CD14-positive monocyte (primary cell): ENCODE measurements around the gene ESCO1. TPM values are rescaled to one million over a fixed set of nuclear protein-coding genes. Genes with fewer than 3 reads are reported as not detected.

Source experiments
- DNase-seq, 3 donors: peaks; one replicate each; pipeline ENCODE4 v3.0.0-alpha.2; 2011 to 2022
- H2AFZ ChIP-seq: 2 replicates; pipeline ENCODE4 v1.6.0; 2012; ENCODE audit warnings: mild to moderate bottlenecking, low read depth, low read length, inconsistent platforms; ENCODE audit not compliant: insufficient read depth, poor library complexity, severe bottlenecking
- H3K27ac ChIP-seq, 2 donors: 1 replicate in 1 of 2; 2 replicates in 1 of 2; pipeline ENCODE4 v1.5.1; 2012 to 2013; ENCODE audit warnings: low read length in 2 of 2, control low read depth in 1 of 2, inconsistent platforms in 1 of 2, low read depth in 1 of 2, mild to moderate bottlenecking in 1 of 2
- H3K27me3 ChIP-seq, 2 donors: one replicate each; pipeline versions ENCODE4 v1.6.0 to v1.6.1; 2011 to 2013; ENCODE audit warnings: low read length in 2 of 2; ENCODE audit not compliant: control insufficient read depth in 2 of 2, insufficient read depth in 2 of 2
- H3K36me3 ChIP-seq, 2 donors: replicated peaks in 1 of 2; 1 replicate in 1 of 2; 2 replicates in 1 of 2; pipeline versions ENCODE4 v1.5.1 to v1.6.1; 2012 to 2013; ENCODE audit warnings: low read length in 2 of 2, control low read depth in 1 of 2, inconsistent platforms in 1 of 2, mild to moderate bottlenecking in 1 of 2; ENCODE audit not compliant: insufficient read depth in 2 of 2, control insufficient read depth in 1 of 2
- H3K4me1 ChIP-seq, 2 donors: 1 replicate in 1 of 2; 2 replicates in 1 of 2; pipeline versions ENCODE4 v1.5.1 to v1.6.1; 2012 to 2013; ENCODE audit warnings: low read length in 2 of 2, control low read depth in 1 of 2, inconsistent platforms in 1 of 2, mild to moderate bottlenecking in 1 of 2, moderate library complexity in 1 of 2; ENCODE audit not compliant: insufficient read depth in 2 of 2, control insufficient read depth in 1 of 2
- H3K4me2 ChIP-seq: replicated peaks from 2 replicates; pipeline ENCODE3; 2012; ENCODE audit warnings: low read length, moderate library complexity, mild to moderate bottlenecking; ENCODE audit not compliant: poor library complexity, severe bottlenecking; ENCODE audit errors: extremely low read depth
- H3K4me3 ChIP-seq, 3 experiments: fragments of 200-600 bp in 1 of 3; sonication (generic) in 1 of 3; replicated peaks in 1 of 3; 1 replicate in 2 of 3; 2 replicates in 1 of 3; pipeline ENCODE4 v1.5.1; 2011 to 2013; ENCODE audit warnings: low read length in 3 of 3, mild to moderate bottlenecking in 3 of 3, control low read depth in 2 of 3, low read depth in 2 of 3, inconsistent platforms in 1 of 3, moderate library complexity in 1 of 3
- H3K79me2 ChIP-seq: 2 replicates; pipeline ENCODE4 v1.6.0; 2012; ENCODE audit warnings: mild to moderate bottlenecking, control low read depth, inconsistent platforms, low read length, moderate library complexity; ENCODE audit not compliant: insufficient read depth
- H3K9ac ChIP-seq: 2 replicates; pipeline ENCODE4 v1.6.0; 2017; ENCODE audit warnings: low read length, mild to moderate bottlenecking; ENCODE audit not compliant: insufficient read depth, poor library complexity, severe bottlenecking
- H3K9me3 ChIP-seq, 2 donors: replicated peaks in 1 of 2; 1 replicate in 1 of 2; 2 replicates in 1 of 2; pipeline versions ENCODE4 v1.5.1 to v1.6.1; 2012 to 2013; ENCODE audit warnings: low read length in 2 of 2, control low read depth in 1 of 2; ENCODE audit not compliant: control insufficient read depth in 1 of 2, insufficient read depth in 1 of 2
- H4K20me1 ChIP-seq: 2 replicates; pipeline ENCODE4 v1.6.0; 2012; ENCODE audit warnings: mild to moderate bottlenecking, low read length, control low read depth, moderate library complexity; ENCODE audit not compliant: insufficient read depth
- H3K27ac Mint-ChIP-seq, 7 donors: one replicate each; pipeline ENCODE4 v1.8.0; 2020; ENCODE audit warnings: mild to moderate bottlenecking in 7 of 7, mixed read lengths in 7 of 7, moderate library complexity in 6 of 7, inconsistent platforms in 2 of 7
- H3K27me3 Mint-ChIP-seq, 3 donors: one replicate each; pipeline ENCODE4 v1.8.0; 2021 to 2022; ENCODE audit warnings: low read depth in 3 of 3, mild to moderate bottlenecking in 3 of 3, mixed read lengths in 3 of 3, moderate library complexity in 3 of 3, inconsistent platforms in 1 of 3
- H3K36me3 Mint-ChIP-seq, 2 donors: one replicate each; pipeline ENCODE4 v1.8.0; 2020; ENCODE audit warnings: mixed read lengths in 2 of 2, inconsistent platforms in 1 of 2, mild to moderate bottlenecking in 1 of 2
- H3K4me1 Mint-ChIP-seq: one replicate; pipeline ENCODE4 v1.8.0; 2020; ENCODE audit warnings: mild to moderate bottlenecking, mixed read lengths
- H3K4me3 Mint-ChIP-seq, 2 donors: one replicate each; pipeline ENCODE4 v1.8.0; 2020; ENCODE audit warnings: mild to moderate bottlenecking in 2 of 2, mixed read lengths in 2 of 2, moderate library complexity in 1 of 2
- H3K9me3 Mint-ChIP-seq, 7 donors: one replicate each; pipeline ENCODE4 v1.8.0; 2020 to 2022; ENCODE audit warnings: mixed read lengths in 7 of 7, mild to moderate bottlenecking in 6 of 7, moderate library complexity in 6 of 7, inconsistent platforms in 2 of 7
- WGBS: methylation state at CpG from one replicate; pipeline ENCODE4 v1.1.5; 2013; ENCODE audit warnings: missing lambda C conversion rate; ENCODE audit not compliant: insufficient coverage; 5-methylcytosine and 5-hydroxymethylcytosine counted together
- intact Hi-C, 2 donors: fragments of 100-400 bp; cut with micrococcal nuclease; formaldehyde crosslinking; loops; one replicate each; pipeline versions ENCODE4 v1.15.0 to v1.15.1; 2023
- polyA plus RNA-seq, 3 donors: library from polyadenylated mRNA; depleted of rRNA in 1 of 3; unstranded in 2 of 3; stranded (reverse) in 1 of 3; fragments of 300-500 nt in 2 of 3; fragments of >200 nt in 1 of 3; fragmentation: Illumina TruSeq in 2 of 3; gene quantifications; 1 replicate in 2 of 3; 2 replicates in 1 of 3; pipeline ENCODE4 v1.2.3, GENCODE V29; 2012 to 2021
- TF ChIP-seq, protein P1 (sequence below): fragments of 200-600 bp; IDR thresholded peaks from one replicate; pipeline ENCODE4 v1.8.0; 2022; ENCODE audit warnings: antibody characterized with exemption, mild to moderate bottlenecking

ESCO1 gene
- polyA plus RNA-seq, 3 donors, result 1.3 to 6.1 (median 2.5) TPM

GRCh38 chr18:21526463-21526862 lies 74.0 kb downstream of the ESCO1 start:
- Mint-ChIP-seq H3K4me3 (no peak overlapping the region), H3K27me3 (no peaks in the 10 kb centered on the region), H3K36me3 (peaks cover 52 to 72% of the 10 kb centered on the region in 2 donors), H3K9me3 (no peaks in the 10 kb centered on the region), H3K27ac (peak overlapping the region in 1 of 7 donors; percentile 53), H3K4me1 (no peaks in the 10 kb centered on the region)
- intact Hi-C loops, result no loop called here
- no peak overlapping the region for H2AFZ ChIP-seq
- H3K27ac ChIP-seq, result no peak overlapping the region
- TF ChIP-seq, protein P1, sequence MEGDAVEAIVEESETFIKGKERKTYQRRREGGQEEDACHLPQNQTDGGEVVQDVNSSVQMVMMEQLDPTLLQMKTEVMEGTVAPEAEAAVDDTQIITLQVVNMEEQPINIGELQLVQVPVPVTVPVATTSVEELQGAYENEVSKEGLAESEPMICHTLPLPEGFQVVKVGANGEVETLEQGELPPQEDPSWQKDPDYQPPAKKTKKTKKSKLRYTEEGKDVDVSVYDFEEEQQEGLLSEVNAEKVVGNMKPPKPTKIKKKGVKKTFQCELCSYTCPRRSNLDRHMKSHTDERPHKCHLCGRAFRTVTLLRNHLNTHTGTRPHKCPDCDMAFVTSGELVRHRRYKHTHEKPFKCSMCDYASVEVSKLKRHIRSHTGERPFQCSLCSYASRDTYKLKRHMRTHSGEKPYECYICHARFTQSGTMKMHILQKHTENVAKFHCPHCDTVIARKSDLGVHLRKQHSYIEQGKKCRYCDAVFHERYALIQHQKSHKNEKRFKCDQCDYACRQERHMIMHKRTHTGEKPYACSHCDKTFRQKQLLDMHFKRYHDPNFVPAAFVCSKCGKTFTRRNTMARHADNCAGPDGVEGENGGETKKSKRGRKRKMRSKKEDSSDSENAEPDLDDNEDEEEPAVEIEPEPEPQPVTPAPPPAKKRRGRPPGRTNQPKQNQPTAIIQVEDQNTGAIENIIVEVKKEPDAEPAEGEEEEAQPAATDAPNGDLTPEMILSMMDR, result no peak
- peaks cover 58 to 89% of the 10 kb centered on the region in 2 donors for H3K36me3 ChIP-seq
- no peak for DNase-seq
- H4K20me1 ChIP-seq, result no peaks in the 10 kb centered on the region
- WGBS, result 80% methylated on average over 1 of the region's 2 CpGs
- no peaks in the 10 kb centered on the region for H3K4me1 ChIP-seq
- no peak overlapping the region for H3K4me3 ChIP-seq
- no peak overlapping the region for H3K9ac ChIP-seq
- H3K79me2 ChIP-seq, result no peaks in the 10 kb centered on the region
- no peak overlapping the region for H3K4me2 ChIP-seq
- no peaks in the 10 kb centered on the region for H3K9me3 ChIP-seq
- no peaks in the 10 kb centered on the region for H3K27me3 ChIP-seq

DNA sequence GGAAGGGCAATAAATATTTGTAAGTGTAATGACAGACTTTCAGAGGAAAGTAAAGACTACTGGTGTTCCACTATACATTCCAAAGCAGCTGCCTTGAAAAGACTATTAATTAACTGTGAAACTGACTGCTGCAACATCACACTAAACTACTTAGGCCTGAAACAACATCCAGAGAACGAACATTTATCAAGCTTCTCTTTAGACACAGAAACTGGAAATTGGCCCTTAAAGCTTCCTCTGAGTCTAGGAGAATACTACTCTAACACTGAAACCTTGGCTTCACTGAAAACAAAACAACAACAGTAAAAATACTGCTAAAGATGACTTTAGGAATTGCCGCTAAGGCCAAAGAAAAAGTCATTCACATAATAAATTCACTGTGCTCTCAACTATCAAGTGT lies 74.6 kb downstream of the ESCO1 start:
- no peaks in the 10 kb centered on the region for H3K9me3 Mint-ChIP-seq
- Histone ChIP-seq H4K20me1 (no peaks in the 10 kb centered on the region), H3K27ac (no peak overlapping the region), H3K36me3 (peaks cover 53 to 83% of the 10 kb centered on the region in 2 donors), H3K27me3 (no peaks in the 10 kb centered on the region), H3K4me1 (no peaks in the 10 kb centered on the region), H3K9me3 (no peaks in the 10 kb centered on the region), H3K4me3 (no peak overlapping the region), H3K79me2 (no peaks in the 10 kb centered on the region), H3K4me2 (no peak overlapping the region), H2AFZ (no peak overlapping the region), H3K9ac (no peak overlapping the region)
- H3K4me3 Mint-ChIP-seq, result no peak overlapping the region
- no peak for DNase-seq
- H3K4me1 Mint-ChIP-seq, result no peaks in the 10 kb centered on the region
- peaks cover 49 to 72% of the 10 kb centered on the region in 2 donors for H3K36me3 Mint-ChIP-seq
- WGBS, result no CpG with 5 or more reads among the region's 2 CpGs
- TF ChIP-seq, protein P1, result no peak
- H3K27ac Mint-ChIP-seq, result no peak overlapping the region
- intact Hi-C loops, result no loop called here
- H3K27me3 Mint-ChIP-seq, result no peaks in the 10 kb centered on the region
